ENCODE results near the gene SLC27A3. TPM values are rescaled to one million over a fixed set of nuclear protein-coding genes. Genes with fewer than 3 reads are reported as not detected.
A peak's percentile ranks its signal among the peaks of the same experiment; 100 is the strongest.

SLC27A3 gene
- polyA plus RNA-seq, 3 donors from 2014 or later: 38.3 to 89.0 (median 54.3) TPM

DNA sequence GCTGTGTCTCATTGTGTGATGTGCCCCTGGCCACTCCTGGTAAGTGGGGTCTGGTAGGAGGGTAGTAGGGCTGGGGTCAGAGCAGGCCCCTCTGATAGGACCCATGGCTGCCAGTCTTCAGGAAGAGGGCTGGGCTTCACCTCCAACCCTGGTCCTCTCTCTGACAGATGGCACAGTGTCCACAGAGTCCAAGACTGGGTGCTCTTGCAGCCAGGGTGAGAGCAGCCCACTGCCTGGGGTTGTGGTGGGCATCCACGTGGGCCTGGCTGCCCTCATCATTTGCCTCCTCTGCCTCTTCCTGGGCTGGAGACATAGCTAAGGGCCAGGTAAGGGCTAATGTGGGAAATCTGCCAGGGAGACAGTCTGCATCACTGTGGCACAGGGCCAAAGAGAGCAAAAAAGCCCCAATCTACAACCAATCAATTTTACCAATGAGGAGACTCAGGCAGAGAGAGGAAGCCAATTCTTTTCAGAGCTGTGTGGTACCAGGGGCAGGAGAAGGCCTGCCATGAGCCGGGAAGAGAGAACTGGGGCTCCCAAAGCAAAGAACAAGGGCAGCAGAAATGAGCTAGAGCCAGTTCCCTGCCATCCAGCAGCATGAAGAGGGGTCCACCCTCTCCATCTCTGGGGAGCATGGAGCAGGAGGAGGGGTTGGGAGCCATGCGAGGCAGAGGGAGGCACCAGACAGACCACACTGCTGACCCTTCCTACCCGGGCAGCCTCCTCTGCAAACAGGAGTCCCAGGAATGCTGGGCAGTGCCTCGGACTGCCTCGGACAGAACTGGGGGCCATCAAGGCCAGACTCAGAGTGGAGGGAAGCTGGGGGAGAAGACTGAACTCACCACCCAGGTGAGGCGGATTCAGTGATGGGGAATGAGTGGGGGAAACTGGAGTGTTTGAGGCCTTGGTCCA, 26.8 kb downstream of the SLC27A3 start:
- DNase-seq: no peak
- Mint-ChIP-seq H3K36me3 (no peaks in the 10 kb centered on the region), H3K27me3 (ENCODE audit: low read depth in 3 of 3) (peaks cover 3 to 5% (median 5%) of the 10 kb centered on the region in 3 donors), H3K9me3 (no peaks in the 10 kb centered on the region), H3K27ac (peak overlapping the region in 5 of 6 donors; percentile 43 to 82 (median 76)), H3K4me3 (no peak overlapping the region), H3K4me1 (peaks cover 42 to 45% of the 10 kb centered on the region in 2 donors)

DNA sequence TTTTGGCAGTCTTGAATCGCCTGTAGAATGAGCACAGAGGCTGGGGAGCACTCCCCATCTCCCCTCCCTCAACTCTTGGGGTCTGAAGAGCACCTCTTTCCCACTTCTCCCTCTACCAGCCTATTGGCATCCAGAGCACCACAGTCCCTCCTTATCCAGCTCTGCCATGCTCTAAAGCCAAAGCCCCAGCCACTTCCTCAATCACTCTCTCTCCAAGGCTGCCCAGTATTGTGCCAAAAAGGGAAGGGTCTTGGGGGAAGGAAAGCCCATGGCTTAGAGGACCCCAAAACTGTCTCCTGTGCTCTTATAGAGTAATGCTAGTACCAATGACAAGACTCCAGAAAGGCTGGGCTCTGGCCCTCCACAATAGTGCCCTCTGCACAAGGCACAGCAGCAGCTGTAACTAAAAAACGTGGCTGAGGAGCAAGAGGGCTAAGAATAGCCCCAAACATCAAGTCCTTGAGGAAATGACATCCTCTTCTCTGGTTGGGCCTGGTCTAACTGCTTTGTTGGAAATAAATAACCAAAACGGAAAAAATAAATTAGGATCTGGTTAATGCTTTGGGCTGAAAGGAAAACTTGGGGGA, 28.4 kb downstream of the SLC27A3 start:
- peaks cover under 1 to 9% (median 3%) of the 10 kb centered on the region in 3 donors for H3K36me3 Mint-ChIP-seq
- peaks cover 36 to 40% of the 10 kb centered on the region in 2 donors for H3K4me1 Mint-ChIP-seq
- H3K9me3 Mint-ChIP-seq: no peaks in the 10 kb centered on the region
- H3K27ac Mint-ChIP-seq: peak overlapping the region; percentile 75 to 94 (median 92)
- no peak overlapping the region for H3K4me3 Mint-ChIP-seq
- H3K27me3 Mint-ChIP-seq (ENCODE audit: low read depth in 3 of 3): peaks cover 3 to 5% (median 3%) of the 10 kb centered on the region in 3 donors
- DNase-seq: no peak

DNA sequence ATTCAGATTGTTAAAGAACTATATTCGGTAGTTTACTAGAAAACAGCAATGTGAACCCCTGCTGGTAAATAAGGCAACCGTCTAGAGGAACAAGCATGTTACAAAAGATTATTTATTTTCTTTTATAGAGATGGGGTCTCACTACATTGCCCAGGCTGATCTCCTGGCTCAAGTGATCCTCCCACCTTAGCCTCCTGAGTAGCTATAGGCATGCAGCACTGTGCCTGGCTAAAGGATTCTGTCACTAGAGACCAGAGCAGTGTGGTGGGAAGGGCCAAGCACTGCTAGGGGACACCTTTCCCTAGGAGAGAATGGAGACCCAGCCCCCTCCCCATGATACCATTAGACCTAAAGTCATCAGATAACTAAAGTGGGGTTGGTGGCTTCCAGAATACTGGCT, 28.9 kb downstream of the SLC27A3 start:
- Mint-ChIP-seq H3K27me3 (ENCODE audit: low read depth in 3 of 3) (peaks cover 0 to 5% (median 3%) of the 10 kb centered on the region in 3 donors), H3K4me1 (peaks cover 36 to 40% of the 10 kb centered on the region in 2 donors), H3K27ac (peak overlapping the region; percentile 75 to 94 (median 92)), H3K36me3 (peaks cover 3 to 15% (median 6%) of the 10 kb centered on the region in 3 donors), H3K9me3 (no peaks in the 10 kb centered on the region), H3K4me3 (peak overlapping the region; percentile 13 to 54 (median 35))
- DNase-seq: no peak

GRCh38 chr1:153805042-153805745, 30.0 kb downstream of the SLC27A3 start:
- H3K27me3 Mint-ChIP-seq (ENCODE audit: low read depth in 3 of 3): peaks cover 0 to 8% (median 5%) of the 10 kb centered on the region in 3 donors
- peak overlapping the region; percentile 72 to 94 (median 84) for H3K27ac Mint-ChIP-seq
- H3K4me3 Mint-ChIP-seq: peak overlapping the region; percentile 26 to 40 (median 30)
- peaks cover 36 to 40% of the 10 kb centered on the region in 2 donors for H3K4me1 Mint-ChIP-seq
- H3K9me3 Mint-ChIP-seq: no peaks in the 10 kb centered on the region
- DNase-seq: peak; percentile 84 to 91 (median 85)
- H3K36me3 Mint-ChIP-seq: peaks cover 3 to 25% (median 16%) of the 10 kb centered on the region in 3 donors

DNA sequence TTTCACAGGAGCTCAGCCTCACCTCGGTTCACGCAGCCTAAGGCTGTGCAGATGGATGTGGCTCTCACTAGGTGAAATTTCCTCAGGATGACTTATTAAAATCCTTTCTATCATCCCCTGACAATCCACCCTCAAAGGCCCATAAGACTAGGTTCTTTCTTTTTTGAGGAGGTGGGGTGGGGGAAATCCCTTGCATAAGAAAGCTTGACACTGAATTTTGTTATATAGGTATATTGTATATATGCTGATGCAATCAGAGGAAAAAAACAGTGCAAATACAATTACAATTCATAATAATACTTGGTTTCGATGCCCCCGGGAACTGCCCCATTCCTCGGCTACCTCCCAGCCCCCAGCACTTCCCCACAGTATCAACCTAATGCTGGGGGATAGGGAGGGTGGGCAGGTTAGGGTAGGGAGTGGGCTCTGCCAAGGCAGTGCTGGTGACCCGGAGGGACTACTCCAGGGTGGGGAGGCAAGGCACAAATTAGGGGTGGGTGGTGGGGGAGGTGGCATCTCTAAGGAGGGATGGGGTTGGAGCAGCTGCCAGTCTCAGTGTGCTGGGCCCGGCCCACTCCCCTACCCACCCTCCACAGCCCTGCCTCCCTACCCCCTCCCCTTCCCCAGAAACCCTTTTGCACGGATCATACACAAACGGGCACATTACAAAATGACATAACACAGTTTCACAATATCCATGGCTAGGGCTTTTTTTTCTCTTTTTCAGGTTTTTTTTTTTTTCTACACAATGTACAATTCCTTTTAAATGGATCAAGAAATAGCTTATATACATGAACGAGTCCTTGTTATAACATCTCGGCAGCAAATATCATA, 30.9 kb downstream of the SLC27A3 start:
- Mint-ChIP-seq H3K4me3 (peak overlapping the region in 3 of 5 donors; percentile 0 to 40 (median 37)), H3K4me1 (peaks cover 36 to 40% of the 10 kb centered on the region in 2 donors), H3K27me3 (ENCODE audit: low read depth in 3 of 3) (peaks cover 0 to 7% (median 5%) of the 10 kb centered on the region in 3 donors), H3K27ac (peak overlapping the region; percentile 72 to 94 (median 84)), H3K36me3 (peaks cover 3 to 27% (median 18%) of the 10 kb centered on the region in 3 donors), H3K9me3 (no peaks in the 10 kb centered on the region)
- no peak for DNase-seq

DNA sequence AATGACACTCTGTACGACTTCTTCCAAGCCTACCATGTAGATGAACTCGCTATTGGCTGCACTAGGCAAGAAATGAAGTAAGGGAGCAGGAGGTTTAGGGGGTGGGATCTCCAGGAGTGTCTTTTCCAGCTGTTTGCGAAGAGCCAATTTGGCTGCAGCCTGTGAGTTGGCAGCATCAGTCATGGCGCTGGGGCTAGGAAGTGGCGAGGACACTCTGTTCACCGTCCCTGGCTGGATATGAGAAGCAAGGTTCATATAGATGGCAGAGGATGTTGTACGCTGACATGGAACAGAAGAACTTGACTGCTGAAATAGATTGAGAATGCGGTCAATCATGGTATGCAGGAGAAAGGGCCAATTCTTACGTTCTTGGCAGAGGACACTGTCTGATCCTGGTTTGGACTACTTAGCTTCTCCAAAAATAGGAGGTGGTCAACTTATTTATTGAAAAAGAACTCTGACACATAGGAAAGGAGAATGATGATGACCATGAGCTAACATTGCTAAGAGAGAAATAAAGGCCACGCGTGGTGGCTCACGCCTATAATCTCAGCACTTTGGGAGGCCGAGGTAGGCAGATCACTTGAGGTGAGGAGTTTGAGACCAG, 41.2 kb downstream of the SLC27A3 start:
- Mint-ChIP-seq H3K27me3 (ENCODE audit: low read depth in 3 of 3) (no peaks in the 10 kb centered on the region), H3K9me3 (no peaks in the 10 kb centered on the region), H3K36me3 (peaks cover 25 to 54% (median 32%) of the 10 kb centered on the region in 3 donors), H3K27ac (peak overlapping the region in 1 of 6 donors; percentile 79), H3K4me1 (no peaks in the 10 kb centered on the region), H3K4me3 (no peak overlapping the region)
- no peak for DNase-seq

GRCh38 chr1:153818876-153819275, 43.7 kb downstream of the SLC27A3 start:
- H3K4me1 Mint-ChIP-seq: no peaks in the 10 kb centered on the region
- H3K36me3 Mint-ChIP-seq: peaks cover 17 to 41% (median 23%) of the 10 kb centered on the region in 3 donors
- H3K9me3 Mint-ChIP-seq: no peaks in the 10 kb centered on the region
- no peaks in the 10 kb centered on the region for H3K27me3 Mint-ChIP-seq (ENCODE audit: low read depth in 3 of 3)
- no peak overlapping the region for H3K4me3 Mint-ChIP-seq
- DNase-seq: no peak
- peak overlapping the region in 1 of 6 donors; percentile 71 for H3K27ac Mint-ChIP-seq

- no peak for DNase-seq
- peak overlapping the region in 4 of 6 donors; percentile 16 to 55 (median 40) for H3K27ac Mint-ChIP-seq
- H3K4me1 Mint-ChIP-seq: peaks cover 0 to 1% of the 10 kb centered on the region in 2 donors
- peaks cover 0 to 20% (median 16%) of the 10 kb centered on the region in 3 donors for H3K36me3 Mint-ChIP-seq
- H3K9me3 Mint-ChIP-seq: no peaks in the 10 kb centered on the region
- H3K4me3 Mint-ChIP-seq: no peak overlapping the region
- peaks cover 0 to 2% (median 0%) of the 10 kb centered on the region in 3 donors for H3K27me3 Mint-ChIP-seq (ENCODE audit: low read depth in 3 of 3)
Observed at GRCh38 chr1:153827168-153827964, 52.2 kb downstream of the SLC27A3 start.

Other genes starting within 250 kb of the SLC27A3 start
- 100 to 1,000 TPM; 472 to 828 (median 543) TPM for gene S100A6, start 239.4 kb upstream of the SLC27A3 start, polyA plus RNA-seq
- gene S100A5, start 234.5 kb upstream of the SLC27A3 start, polyA plus RNA-seq: under 1 TPM in 1 of 3 donors, not detected in 2; 0.68 TPM
- gene S100A4, start 229.6 kb upstream of the SLC27A3 start, polyA plus RNA-seq: 1,000 to 10,000 TPM; 1,846 to 2,303 (median 2,006) TPM
- gene S100A3, start 226.1 kb upstream of the SLC27A3 start, polyA plus RNA-seq: not detected
- gene S100A2, start 209.6 kb upstream of the SLC27A3 start, polyA plus RNA-seq: under 1 TPM in 1 of 3 donors, not detected in 2; 0.83 TPM
- gene S100A16, start 162.3 kb upstream of the SLC27A3 start, polyA plus RNA-seq: not detected
- not detected for gene S100A14, start 159.1 kb upstream of the SLC27A3 start, polyA plus RNA-seq
- gene S100A13, start 147.9 kb upstream of the SLC27A3 start, polyA plus RNA-seq: 1 to 10 TPM; 1.5 to 9.7 (median 3.7) TPM
- gene S100A1, start 147.0 kb upstream of the SLC27A3 start, polyA plus RNA-seq: not detected
- 10 to 100 TPM; 37.5 to 70.8 (median 63.1) TPM for gene CHTOP, start 141.3 kb upstream of the SLC27A3 start, polyA plus RNA-seq
- 100 to 1,000 TPM in 1 of 3 donors, 10 to 100 TPM in 2; 95.8 to 106 (median 96.0) TPM for gene SNAPIN, start 116.7 kb upstream of the SLC27A3 start, polyA plus RNA-seq
- 100 to 1,000 TPM; 162 to 221 (median 164) TPM for gene ILF2, start 104.4 kb upstream of the SLC27A3 start, polyA plus RNA-seq
- not detected for gene NPR1, start 96.7 kb upstream of the SLC27A3 start, polyA plus RNA-seq
- gene INTS3, start 47.4 kb upstream of the SLC27A3 start, polyA plus RNA-seq: 10 to 100 TPM in 1 of 3 donors, 1 to 10 TPM in 2; 7.5 to 14.5 (median 7.9) TPM
- 1 to 10 TPM; 1.3 to 5.5 (median 2.1) TPM for gene GATAD2B, start 147.6 kb downstream of the SLC27A3 start, polyA plus RNA-seq
- gene DENND4B, start 171.3 kb downstream of the SLC27A3 start, polyA plus RNA-seq: 10 to 100 TPM in 2 of 3 donors, 1 to 10 TPM in 1; 9.9 to 37.1 (median 11.5) TPM
- 10 to 100 TPM; 13.0 to 31.2 (median 19.3) TPM for gene CRTC2, start 183.2 kb downstream of the SLC27A3 start, polyA plus RNA-seq
- 10 to 100 TPM; 52.3 to 84.8 (median 54.6) TPM for gene SLC39A1, start 188.1 kb downstream of the SLC27A3 start, polyA plus RNA-seq
- 10 to 100 TPM; 10.0 to 17.6 (median 15.2) TPM for gene CREB3L4, start 192.5 kb downstream of the SLC27A3 start, polyA plus RNA-seq
- 100 to 1,000 TPM; 365 to 460 (median 440) TPM for gene JTB, start 202.3 kb downstream of the SLC27A3 start, polyA plus RNA-seq
- not detected for gene RAB13, start 210.9 kb downstream of the SLC27A3 start, polyA plus RNA-seq
- gene RPS27, start 215.4 kb downstream of the SLC27A3 start, polyA plus RNA-seq: over 10,000 TPM in 1 of 3 donors, 1,000 to 10,000 TPM in 2; 7,421 to 15,806 (median 9,939) TPM

All from immature natural killer cell (primary cell).